Measurements from ENCODE around the gene PMEL. TPM values are rescaled to one million over a fixed set of nuclear protein-coding genes. Genes with fewer than 3 reads are reported as not detected.

PMEL gene
- total RNA-seq, 1 experiment from 2014 or later, result 72.2 TPM

DNA sequence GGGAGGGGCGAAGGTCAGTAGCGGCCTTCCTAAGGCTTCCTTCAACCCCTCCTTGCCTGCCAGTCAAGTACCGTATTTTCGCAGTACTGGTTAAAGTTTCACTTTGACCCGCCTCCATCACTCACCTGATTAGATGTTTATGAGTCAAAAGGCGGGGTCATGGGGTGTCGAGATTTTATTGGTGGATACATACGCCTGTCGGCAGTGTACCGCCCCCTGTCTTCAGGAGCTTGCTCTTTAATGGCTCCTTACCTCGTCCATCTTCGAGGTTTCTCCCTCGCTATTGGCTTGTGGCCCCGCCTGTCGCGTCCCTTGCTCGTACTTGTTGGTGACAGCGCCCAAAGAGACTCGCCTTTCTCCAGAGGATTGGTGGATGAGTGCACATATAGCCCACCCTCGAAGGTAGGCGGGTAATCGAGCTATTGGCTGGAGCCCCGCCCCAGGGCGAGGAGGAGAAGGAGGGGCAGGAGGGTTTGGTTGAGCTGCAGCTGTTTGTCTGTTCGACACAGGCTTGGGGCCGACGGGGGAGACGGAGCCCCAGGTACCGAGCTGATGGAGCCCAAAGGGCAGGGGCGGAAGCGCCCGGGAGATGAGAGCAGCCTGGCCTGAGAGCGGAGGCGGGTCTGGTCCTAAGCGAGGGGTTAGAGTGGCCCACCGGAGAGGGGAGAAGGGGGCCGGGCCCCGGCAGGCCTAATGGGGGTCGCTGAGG is 7.9 kb upstream of the PMEL start, which contains the start of gene RAB5B (continued):
- no peak for TF ChIP-seq PRDM15 (CRISPR knock-in tag; IDR thresholded peaks at IDR 0.05)
- peak; percentile 16; the same call in 1 of the 2 replicates for TF ChIP-seq FOXP4 (CRISPR knock-in tag; IDR thresholded peaks at IDR 0.05)
- TF ChIP-seq, protein P1, sequence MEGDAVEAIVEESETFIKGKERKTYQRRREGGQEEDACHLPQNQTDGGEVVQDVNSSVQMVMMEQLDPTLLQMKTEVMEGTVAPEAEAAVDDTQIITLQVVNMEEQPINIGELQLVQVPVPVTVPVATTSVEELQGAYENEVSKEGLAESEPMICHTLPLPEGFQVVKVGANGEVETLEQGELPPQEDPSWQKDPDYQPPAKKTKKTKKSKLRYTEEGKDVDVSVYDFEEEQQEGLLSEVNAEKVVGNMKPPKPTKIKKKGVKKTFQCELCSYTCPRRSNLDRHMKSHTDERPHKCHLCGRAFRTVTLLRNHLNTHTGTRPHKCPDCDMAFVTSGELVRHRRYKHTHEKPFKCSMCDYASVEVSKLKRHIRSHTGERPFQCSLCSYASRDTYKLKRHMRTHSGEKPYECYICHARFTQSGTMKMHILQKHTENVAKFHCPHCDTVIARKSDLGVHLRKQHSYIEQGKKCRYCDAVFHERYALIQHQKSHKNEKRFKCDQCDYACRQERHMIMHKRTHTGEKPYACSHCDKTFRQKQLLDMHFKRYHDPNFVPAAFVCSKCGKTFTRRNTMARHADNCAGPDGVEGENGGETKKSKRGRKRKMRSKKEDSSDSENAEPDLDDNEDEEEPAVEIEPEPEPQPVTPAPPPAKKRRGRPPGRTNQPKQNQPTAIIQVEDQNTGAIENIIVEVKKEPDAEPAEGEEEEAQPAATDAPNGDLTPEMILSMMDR (IDR thresholded peaks at IDR 0.05), result no peak
- TF ChIP-seq SP1 (CRISPR knock-in tag; conservative IDR thresholded peaks at IDR 0.05), result peak; percentile 96
- peak; percentile 55; the same call in 1 of the 2 replicates for TF ChIP-seq GABPB1 (CRISPR knock-in tag; IDR thresholded peaks at IDR 0.05)
- TF ChIP-seq, protein P2, sequence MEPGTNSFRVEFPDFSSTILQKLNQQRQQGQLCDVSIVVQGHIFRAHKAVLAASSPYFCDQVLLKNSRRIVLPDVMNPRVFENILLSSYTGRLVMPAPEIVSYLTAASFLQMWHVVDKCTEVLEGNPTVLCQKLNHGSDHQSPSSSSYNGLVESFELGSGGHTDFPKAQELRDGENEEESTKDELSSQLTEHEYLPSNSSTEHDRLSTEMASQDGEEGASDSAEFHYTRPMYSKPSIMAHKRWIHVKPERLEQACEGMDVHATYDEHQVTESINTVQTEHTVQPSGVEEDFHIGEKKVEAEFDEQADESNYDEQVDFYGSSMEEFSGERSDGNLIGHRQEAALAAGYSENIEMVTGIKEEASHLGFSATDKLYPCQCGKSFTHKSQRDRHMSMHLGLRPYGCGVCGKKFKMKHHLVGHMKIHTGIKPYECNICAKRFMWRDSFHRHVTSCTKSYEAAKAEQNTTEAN (CRISPR knock-in tag; IDR thresholded peaks at IDR 0.05), result no peak
- no peak for TF ChIP-seq HMGA2 (CRISPR knock-in tag; IDR thresholded peaks at IDR 0.05)
- TF ChIP-seq, protein P3, sequence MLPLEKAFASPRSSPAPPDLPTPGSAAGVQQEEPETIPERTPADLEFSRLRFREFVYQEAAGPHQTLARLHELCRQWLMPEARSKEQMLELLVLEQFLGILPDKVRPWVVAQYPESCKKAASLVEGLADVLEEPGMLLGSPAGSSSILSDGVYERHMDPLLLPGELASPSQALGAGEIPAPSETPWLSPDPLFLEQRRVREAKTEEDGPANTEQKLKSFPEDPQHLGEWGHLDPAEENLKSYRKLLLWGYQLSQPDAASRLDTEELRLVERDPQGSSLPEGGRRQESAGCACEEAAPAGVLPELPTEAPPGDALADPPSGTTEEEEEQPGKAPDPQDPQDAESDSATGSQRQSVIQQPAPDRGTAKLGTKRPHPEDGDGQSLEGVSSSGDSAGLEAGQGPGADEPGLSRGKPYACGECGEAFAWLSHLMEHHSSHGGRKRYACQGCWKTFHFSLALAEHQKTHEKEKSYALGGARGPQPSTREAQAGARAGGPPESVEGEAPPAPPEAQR (CRISPR knock-in tag; IDR thresholded peaks at IDR 0.05), result no peak
- peak; percentile 14; the same call in 1 of the 2 replicates for TF ChIP-seq E2F5 (CRISPR knock-in tag; IDR thresholded peaks at IDR 0.05)
- TF ChIP-seq ETV6 (CRISPR knock-in tag; IDR thresholded peaks at IDR 0.05), result no peak
- TF ChIP-seq, protein P4, sequence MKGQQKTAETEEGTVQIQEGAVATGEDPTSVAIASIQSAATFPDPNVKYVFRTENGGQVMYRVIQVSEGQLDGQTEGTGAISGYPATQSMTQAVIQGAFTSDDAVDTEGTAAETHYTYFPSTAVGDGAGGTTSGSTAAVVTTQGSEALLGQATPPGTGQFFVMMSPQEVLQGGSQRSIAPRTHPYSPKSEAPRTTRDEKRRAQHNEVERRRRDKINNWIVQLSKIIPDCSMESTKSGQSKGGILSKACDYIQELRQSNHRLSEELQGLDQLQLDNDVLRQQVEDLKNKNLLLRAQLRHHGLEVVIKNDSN (CRISPR knock-in tag; IDR thresholded peaks at IDR 0.05), result peak; percentile 48; the same call in 1 of the 2 replicates
- TF ChIP-seq TEAD1 (CRISPR knock-in tag; IDR thresholded peaks at IDR 0.05), result peak; percentile 75; the same call in 1 of the 2 replicates
- TF ChIP-seq FOXP1 (CRISPR knock-in tag; IDR thresholded peaks at IDR 0.05; ENCODE audit: borderline replicate concordance), result peak; percentile 56; the same call in 1 of the 2 replicates
- TF ChIP-seq PRRX2 (CRISPR knock-in tag; IDR thresholded peaks at IDR 0.05), result no peak
- TF ChIP-seq SMAD3 (CRISPR knock-in tag; IDR thresholded peaks at IDR 0.05; ENCODE audit: borderline replicate concordance), result peak; percentile 58; the same call in 1 of the 2 replicates
- TF ChIP-seq JUN (CRISPR knock-in tag; IDR thresholded peaks at IDR 0.05), result 0 out of 2 replicates have a peak, but pooled peaks have one; percentile 30
- peak; percentile 61 for TF ChIP-seq USF2 (CRISPR knock-in tag; IDR thresholded peaks at IDR 0.05)
- TF ChIP-seq CREB1 (CRISPR knock-in tag; IDR thresholded peaks at IDR 0.05), result no peak
- TF ChIP-seq KAT7 (CRISPR knock-in tag; IDR thresholded peaks at IDR 0.05; ENCODE audit: borderline replicate concordance), result no peak
- no peak; the same call in 1 of the 2 replicates for TF ChIP-seq NFE2L1 (CRISPR knock-in tag; IDR thresholded peaks at IDR 0.05)
- TF ChIP-seq, protein P5, sequence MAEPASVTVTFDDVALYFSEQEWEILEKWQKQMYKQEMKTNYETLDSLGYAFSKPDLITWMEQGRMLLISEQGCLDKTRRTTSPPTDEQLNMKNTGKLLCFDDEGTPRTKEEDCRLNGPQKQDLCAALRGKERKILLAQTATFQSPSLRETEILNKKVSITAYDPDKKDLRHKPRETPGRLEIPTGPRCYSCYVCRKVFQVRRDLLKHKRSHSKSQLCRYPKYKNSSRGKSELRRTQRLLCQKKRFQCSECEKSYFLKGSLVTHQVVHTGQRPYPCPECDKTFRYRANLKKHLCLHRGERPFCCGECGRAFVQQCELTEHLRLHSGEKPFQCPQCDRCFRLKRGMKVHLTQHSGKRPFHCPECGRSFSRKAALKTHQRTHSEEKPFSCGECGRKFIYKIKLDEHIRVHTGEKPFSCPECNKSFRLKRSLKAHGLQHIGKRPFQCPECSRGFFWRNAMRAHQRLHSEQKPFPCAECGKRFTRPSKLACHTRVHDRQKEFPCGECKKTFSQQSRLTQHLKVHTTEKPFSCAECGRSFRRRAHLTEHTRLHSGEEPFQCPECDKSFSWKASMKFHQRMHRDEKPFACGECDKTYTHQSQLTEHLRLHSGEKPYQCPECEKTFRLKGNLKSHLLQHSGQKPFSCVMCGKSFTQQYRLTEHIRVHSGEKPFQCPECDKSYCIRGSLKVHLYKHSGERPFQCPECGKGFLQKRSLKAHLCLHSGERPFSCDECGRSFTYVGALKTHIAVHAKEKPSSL (CRISPR knock-in tag; conservative IDR thresholded peaks at IDR 0.05), result no peak
- TF ChIP-seq MLX (CRISPR knock-in tag; IDR thresholded peaks at IDR 0.05), result no peak

All from WTC11 (cell line).